ENCODE data around the gene UTF1.

The UTF1 gene

DNA sequence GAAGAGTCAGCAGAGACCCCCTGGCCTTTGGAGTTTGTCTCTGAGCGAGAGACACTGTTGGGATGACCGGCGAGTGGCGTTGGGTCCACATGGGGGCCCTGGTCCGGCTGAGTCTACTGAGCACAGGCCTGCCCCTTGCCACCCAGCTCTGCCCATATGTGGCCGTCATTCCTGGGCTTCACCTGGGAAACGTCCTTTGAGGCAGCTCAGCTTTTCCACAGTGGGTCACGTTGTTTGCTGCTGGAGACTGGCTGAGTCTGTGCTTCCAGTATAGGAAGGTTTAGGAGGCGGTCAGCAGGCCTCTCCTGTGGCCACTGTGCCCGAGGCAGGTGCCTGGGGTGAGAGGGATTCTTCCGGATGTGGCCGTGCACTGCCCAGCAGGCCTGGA lies 29.6 kb downstream of the UTF1 start:
- H3K4me3 ChIP-seq (ENCODE audit: low read depth in 1 of 2, low read length in 1 of 2) = peak overlapping the region; percentile 53 to 58
- no peaks in the 10 kb centered on the region for H3K9me3 ChIP-seq
- peak overlapping the region; percentile 94 for H3K27ac ChIP-seq
- H3K27me3 ChIP-seq = peaks cover 30% of the 10 kb centered on the region
- peaks cover 26% of the 10 kb centered on the region for H3K36me3 ChIP-seq
- TF ChIP-seq CTCF (IDR thresholded peaks at IDR 0.05) = no peak
- H3K4me1 ChIP-seq (ENCODE audit: control insufficient read depth in 1 of 2, insufficient read depth in 1 of 2, low read depth in 1 of 2, low read length in 1 of 2) = peaks cover 71 to 73% of the 10 kb centered on the region in 2 experiments

GRCh38 chr10:133260895-133261725 lies 31.1 kb downstream of the UTF1 start:
- peaks cover 15% of the 10 kb centered on the region for H3K27me3 ChIP-seq
- peak overlapping the region; percentile 93 for H3K27ac ChIP-seq
- TF ChIP-seq CTCF (IDR thresholded peaks at IDR 0.05) = no peak
- peaks cover 41% of the 10 kb centered on the region for H3K36me3 ChIP-seq
- peaks cover 84 to 86% of the 10 kb centered on the region in 2 experiments for H3K4me1 ChIP-seq (ENCODE audit: control insufficient read depth in 1 of 2, insufficient read depth in 1 of 2, low read depth in 1 of 2, low read length in 1 of 2)
- H3K4me3 ChIP-seq (ENCODE audit: low read depth in 1 of 2, low read length in 1 of 2) = peak overlapping the region; percentile 72 to 73
- H3K9me3 ChIP-seq = no peaks in the 10 kb centered on the region

- peak overlapping the region; percentile 72 to 73 for H3K4me3 ChIP-seq (ENCODE audit: low read depth in 1 of 2, low read length in 1 of 2)
- TF ChIP-seq CTCF (IDR thresholded peaks at IDR 0.05) = no peak
- H3K27ac ChIP-seq = peak overlapping the region; percentile 93
- peaks cover 84 to 88% of the 10 kb centered on the region in 2 experiments for H3K4me1 ChIP-seq (ENCODE audit: control insufficient read depth in 1 of 2, insufficient read depth in 1 of 2, low read depth in 1 of 2, low read length in 1 of 2)
- peaks cover 48% of the 10 kb centered on the region for H3K36me3 ChIP-seq
- H3K9me3 ChIP-seq = no peaks in the 10 kb centered on the region
- H3K27me3 ChIP-seq = peaks cover 7% of the 10 kb centered on the region
These were observed 31.8 kb downstream of the UTF1 start for GRCh38 chr10:133261726-133262325.

- Histone ChIP-seq H3K27ac (peak overlapping the region; percentile 93), H3K27me3 (peaks cover 6% of the 10 kb centered on the region), H3K4me3 (ENCODE audit: low read depth in 1 of 2, low read length in 1 of 2) (peak overlapping the region; percentile 42 to 50), H3K9me3 (no peaks in the 10 kb centered on the region), H3K4me1 (ENCODE audit: control insufficient read depth in 1 of 2, insufficient read depth in 1 of 2, low read depth in 1 of 2, low read length in 1 of 2) (peaks cover 75 to 84% of the 10 kb centered on the region in 2 experiments), H3K36me3 (peaks cover 57% of the 10 kb centered on the region)
- TF ChIP-seq CTCF (IDR thresholded peaks at IDR 0.05) = no peak
These were observed 32.7 kb downstream of the UTF1 start for GRCh38 chr10:133262696-133263095.

- no peak for TF ChIP-seq CTCF (IDR thresholded peaks at IDR 0.05)
- Histone ChIP-seq H3K4me3 (ENCODE audit: low read depth in 1 of 2, low read length in 1 of 2) (no peak overlapping the region), H3K4me1 (ENCODE audit: control insufficient read depth in 1 of 2, insufficient read depth in 1 of 2, low read depth in 1 of 2, low read length in 1 of 2) (peaks cover 65 to 74% of the 10 kb centered on the region in 2 experiments), H3K36me3 (peaks cover 67% of the 10 kb centered on the region), H3K27me3 (peaks cover 6% of the 10 kb centered on the region), H3K27ac (peak overlapping the region; percentile 93), H3K9me3 (no peaks in the 10 kb centered on the region)
These were observed 33.7 kb downstream of the UTF1 start for GRCh38 chr10:133263674-133264073.

Data from neutrophil (primary cell).